ENCODE results near the gene PPIB.

DNA sequence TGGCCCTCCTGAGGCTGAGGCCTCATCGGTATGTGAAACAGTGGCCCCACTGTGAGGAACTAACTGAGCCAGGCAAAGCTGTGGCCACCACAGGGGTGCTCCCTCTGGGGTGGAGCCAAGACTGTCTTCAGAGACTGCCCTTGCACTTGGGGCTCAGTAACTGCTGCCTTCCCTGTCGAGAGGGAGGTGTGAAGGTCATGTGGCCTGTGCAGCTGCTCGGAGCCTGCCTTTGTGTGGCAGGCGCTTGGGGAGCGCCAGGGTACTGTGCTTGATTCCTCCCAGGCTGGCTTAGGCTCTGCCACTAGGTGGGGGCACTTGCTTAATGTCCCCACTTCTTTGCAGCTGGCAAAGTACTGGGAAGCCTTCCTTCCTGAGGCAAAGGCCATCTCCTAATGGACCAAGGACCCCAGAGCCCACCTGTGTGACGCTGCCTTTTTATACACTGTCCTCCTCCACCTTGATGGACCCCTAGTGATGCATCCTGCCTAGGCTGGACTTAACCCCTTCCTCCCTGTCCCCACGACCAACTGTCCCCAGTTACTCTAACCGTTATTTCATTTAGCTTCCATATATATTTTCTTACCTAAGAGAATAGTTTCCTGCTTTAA is 25.5 kb downstream of the PPIB start:
- TF ChIP-seq, protein P1, sequence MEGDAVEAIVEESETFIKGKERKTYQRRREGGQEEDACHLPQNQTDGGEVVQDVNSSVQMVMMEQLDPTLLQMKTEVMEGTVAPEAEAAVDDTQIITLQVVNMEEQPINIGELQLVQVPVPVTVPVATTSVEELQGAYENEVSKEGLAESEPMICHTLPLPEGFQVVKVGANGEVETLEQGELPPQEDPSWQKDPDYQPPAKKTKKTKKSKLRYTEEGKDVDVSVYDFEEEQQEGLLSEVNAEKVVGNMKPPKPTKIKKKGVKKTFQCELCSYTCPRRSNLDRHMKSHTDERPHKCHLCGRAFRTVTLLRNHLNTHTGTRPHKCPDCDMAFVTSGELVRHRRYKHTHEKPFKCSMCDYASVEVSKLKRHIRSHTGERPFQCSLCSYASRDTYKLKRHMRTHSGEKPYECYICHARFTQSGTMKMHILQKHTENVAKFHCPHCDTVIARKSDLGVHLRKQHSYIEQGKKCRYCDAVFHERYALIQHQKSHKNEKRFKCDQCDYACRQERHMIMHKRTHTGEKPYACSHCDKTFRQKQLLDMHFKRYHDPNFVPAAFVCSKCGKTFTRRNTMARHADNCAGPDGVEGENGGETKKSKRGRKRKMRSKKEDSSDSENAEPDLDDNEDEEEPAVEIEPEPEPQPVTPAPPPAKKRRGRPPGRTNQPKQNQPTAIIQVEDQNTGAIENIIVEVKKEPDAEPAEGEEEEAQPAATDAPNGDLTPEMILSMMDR (conservative IDR thresholded peaks at IDR 0.05; ENCODE audit: low read depth, low read length), result no peak
- no peak for TF ChIP-seq EZH2phosphoT487 (IDR thresholded peaks at IDR 0.05; ENCODE audit: borderline replicate concordance, low read length)

Data from PC-3 (cell line).